GM12878 (cell line): ENCODE measurements around the gene C10orf143. TPM values are rescaled to one million over a fixed set of nuclear protein-coding genes. Genes with fewer than 3 reads are reported as not detected.

ENCODE experiments used
- ATAC-seq: fragments of 200-7000 bp; cut with Tn5 transposase; 3 replicates; pipeline ENCODE4 v1.9.1; 2020; ENCODE audit warnings: mild to moderate bottlenecking, moderate library complexity
- BruUV-seq: library from RNA; stranded (reverse); fragments of 400-500 nt; replicated peaks from 2 replicates; lab custom pipeline; 2021; lab: Mats Ljungman, UMichigan
- CTCF ChIA-PET: fragments of 300-600 bp; sonication (Branson Sonifier 250); formaldehyde crosslinking; extraction: SDS; loops from one replicate; lab custom pipeline; 2021; ENCODE audit warnings: inconsistent platforms; lab: Yijun Ruan, JAX
- POLR2A ChIA-PET: fragments of 350-600 bp; formaldehyde crosslinking; extraction: SDS; loops from one replicate; lab custom pipeline; 2021; ENCODE audit warnings: inconsistent platforms; lab: Charles Lee
- RAD21 ChIA-PET: fragments of 300-600 bp; sonication (Branson Sonifier 250); formaldehyde crosslinking; loops from one replicate; lab custom pipeline; 2023; ENCODE audit warnings: antibody characterized with exemption; ENCODE audit not compliant: unreplicated experiment; lab: Charles Lee
- SMC1A ChIA-PET: fragments of 300-600 bp; sonication (Branson Sonifier 250); formaldehyde crosslinking; loops from one replicate; lab custom pipeline; 2023; ENCODE audit not compliant: unreplicated experiment, uncharacterized antibody; lab: Charles Lee
- DNase-seq: peaks from one replicate; pipeline ENCODE4 v3.0.0-alpha.2; 2011; ENCODE audit warnings: low read depth, low spot score
- FAIRE-seq: peaks from 3 replicates; lab custom pipeline; 2011; peaks lifted over from hg19 to GRCh38; lab: Jason Lieb, UNC
- H2AFZ ChIP-seq: 2 replicates; pipeline ENCODE4 v1.6.0; 2011; ENCODE audit warnings: low read depth, low read length, control low read depth; ENCODE audit not compliant: control insufficient read depth
- H3K27ac ChIP-seq: 2 replicates; pipeline ENCODE4 v1.5.1; 2011; ENCODE audit warnings: control low read depth; ENCODE audit not compliant: control insufficient read depth, insufficient read depth
- H3K27me3 ChIP-seq, 2 experiments: replicated peaks in 1 of 2; 2 replicates each; pipeline versions ENCODE4 v1.6.0 to v1.6.1; 2011; ENCODE audit warnings: low read length in 1 of 2; ENCODE audit not compliant: control insufficient read depth in 2 of 2, insufficient read depth in 2 of 2
- H3K36me3 ChIP-seq, 2 experiments: 2 replicates each; pipeline ENCODE4 v1.5.1; 2011; ENCODE audit warnings: low read length in 1 of 2; ENCODE audit not compliant: control insufficient read depth in 2 of 2, insufficient read depth in 2 of 2
- H3K4me1 ChIP-seq: 2 replicates; pipeline ENCODE4 v1.6.1; 2011; ENCODE audit warnings: mild to moderate bottlenecking, low read length, moderate library complexity, mixed read lengths; ENCODE audit not compliant: control insufficient read depth, insufficient read depth
- H3K4me2 ChIP-seq: 2 replicates; pipeline ENCODE4 v1.6.0; 2011; ENCODE audit warnings: control low read depth; ENCODE audit not compliant: control insufficient read depth, insufficient read depth
- H3K4me3 ChIP-seq: fragments of 200-600 bp; sonication (generic); 2 replicates; pipeline ENCODE4 v1.5.1; 2016
- H3K79me2 ChIP-seq: 2 replicates; pipeline ENCODE4 v1.6.0; 2011; ENCODE audit warnings: low read length; ENCODE audit not compliant: control insufficient read depth, insufficient read depth
- H3K9ac ChIP-seq: 2 replicates; pipeline ENCODE4 v1.8.0; 2011; ENCODE audit warnings: low read length, control low read depth, mixed read lengths; ENCODE audit not compliant: control insufficient read depth, insufficient read depth
- H3K9me3 ChIP-seq: replicated peaks from 3 replicates; pipeline ENCODE4 v1.5.1; 2011; ENCODE audit warnings: mild to moderate bottlenecking, low read length; ENCODE audit not compliant: control insufficient read depth, insufficient read depth
- H4K20me1 ChIP-seq: 2 replicates; pipeline ENCODE4 v1.6.0; 2011; ENCODE audit not compliant: control insufficient read depth, insufficient read depth
- BCL3 ChIP-seq: IDR thresholded peaks from 2 replicates; pipeline ENCODE4 v1.6.1; 2011; ENCODE audit warnings: borderline replicate concordance, low read depth, mild to moderate bottlenecking, moderate library complexity, low read length; ENCODE audit not compliant: insufficient read depth, poor library complexity, severe bottlenecking
- HDAC6 ChIP-seq: fragments of 200-600 bp; sonication (generic); IDR thresholded peaks from one replicate; pipeline ENCODE4 v1.8.0; 2017; ENCODE audit warnings: antibody characterized with exemption; ENCODE audit not compliant: unreplicated experiment
- HDGF ChIP-seq: fragments of 450-650 bp; IDR thresholded peaks from 2 replicates; pipeline ENCODE4 v1.6.1; 2016; ENCODE audit warnings: antibody characterized with exemption
- HSF1 ChIP-seq: fragments of 150-350 bp; IDR thresholded peaks from 2 replicates; pipeline ENCODE4 v1.6.1; 2014; ENCODE audit warnings: mild to moderate bottlenecking, low read depth, low read length
- KDM1A ChIP-seq: fragments of 200-600 bp; sonication (generic); IDR thresholded peaks from 2 replicates; pipeline ENCODE4 v1.6.1; 2016; ENCODE audit warnings: borderline replicate concordance
- MTA3 ChIP-seq: IDR thresholded peaks from 2 replicates; pipeline ENCODE4 v1.6.1; 2012; ENCODE audit warnings: low read length, inconsistent platforms, borderline replicate concordance
- NFYA ChIP-seq: IDR thresholded peaks from 2 replicates; pipeline ENCODE4 v1.6.1; 2011; ENCODE audit warnings: low read depth, mild to moderate bottlenecking, low read length, improper control_type of control experiment, borderline replicate concordance
- NR2C1 ChIP-seq: fragments of 450-650 bp; IDR thresholded peaks from 2 replicates; pipeline ENCODE4 v1.6.1; 2017; ENCODE audit warnings: antibody characterized with exemption, mild to moderate bottlenecking, moderate library complexity
- SMC3 ChIP-seq: IDR thresholded peaks from 2 replicates; pipeline ENCODE4 v1.6.1; 2011; ENCODE audit warnings: low read length, improper control_type of control experiment, borderline replicate concordance
- STAT1 ChIP-seq: fragments of 450-650 bp; conservative IDR thresholded peaks from 2 replicates; pipeline ENCODE4 v1.6.1; 2014; ENCODE audit warnings: antibody characterized with exemption, mild to moderate bottlenecking
- ZBTB4 ChIP-seq: fragments of 450-650 bp; formaldehyde crosslinking; IDR thresholded peaks from 2 replicates; pipeline ENCODE4 v1.4.0; 2022; ENCODE audit warnings: mild to moderate bottlenecking, moderate library complexity
- WGBS: methylation state at CpG from one replicate; pipeline ENCODE4 v1.1.6; 2016; ENCODE audit warnings: low lambda C conversion rate; ENCODE audit not compliant: insufficient replicate concordance, insufficient coverage; ENCODE audit errors: missing lambda C conversion rate; 5-methylcytosine and 5-hydroxymethylcytosine counted together
- in situ Hi-C: fragments of 300-500 bp; cut with MboI; formaldehyde crosslinking; loops from 9 replicates; pipeline ENCODE4 v1.14.3; 2018; ENCODE audit warnings: mixed read lengths
- intact Hi-C: fragments of 100-400 bp; cut with micrococcal nuclease; formaldehyde crosslinking; loops from one replicate; pipeline ENCODE4 v1.14.2; 2022; ENCODE audit not compliant: unreplicated experiment
- polyA plus RNA-seq, 11 experiments: library from polyadenylated mRNA; depleted of rRNA in 4 of 11; unstranded in 6 of 11; stranded (reverse) in 5 of 11; fragments of >200 nt; fragmentation: Nextera tagmentation in 4 of 11; fragmentation: Illumina TruSeq in 1 of 11; extraction: Ambion mirVana in 4 of 11; extraction: Trizol in 1 of 11; gene quantifications; 1 replicate in 1 of 11; 2 replicates in 10 of 11; pipeline versions ENCODE4 v1.2.1 to v1.2.3, GENCODE V29; 2011 to 2016; ENCODE audit warnings: inconsistent platforms in 2 of 11, missing spikeins in 2 of 11, low read depth in 1 of 11
- total RNA-seq, 4 experiments: library from RNA; depleted of rRNA in 3 of 4; stranded (reverse); fragments of >200 nt in 3 of 4; fragmentation: Illumina TruSeq in 1 of 4; extraction: Trizol in 1 of 4; gene quantifications; 2 replicates each; pipeline versions ENCODE4 v1.2.1 to v1.2.3, GENCODE V29; 2013 to 2021

The C10orf143 gene
- total and polyA plus RNA-seq, 10 of the 15 experiments (the other 5 are each of a cell fraction or from before 2014, with no cell fraction given), result 0.64 to 7.9 (median 2.6) TPM

GRCh38 chr10:130016993-130017630, 93.5 kb downstream of the C10orf143 start (continued):
- no peak for TF ChIP-seq ZBTB4 (CRISPR knock-in tag)
- TF ChIP-seq, all 136 proteins: peak for 0

- TF ChIP-seq HDAC6 (no peak), NFYA (no peak), STAT1 (no peak), BCL3 (no peak), HDGF (no peak), HSF1 (no peak), NR2C1 (no peak), SMC3 (no peak), KDM1A (no peak), MTA3 (no peak)
- DNase-seq (no peak), FAIRE-seq (no peak), ATAC-seq (no peak)
- Histone ChIP-seq H3K4me2 (no peak overlapping the region), H3K9ac (no peak overlapping the region), H2AFZ (no peak overlapping the region), H3K36me3 (no peaks in the 10 kb centered on the region), H3K79me2 (no peaks in the 10 kb centered on the region), H3K4me1 (no peaks in the 10 kb centered on the region), H3K27me3 (no peaks in the 10 kb centered on the region), H3K4me3 (no peak overlapping the region), H4K20me1 (no peaks in the 10 kb centered on the region), H3K27ac (no peak overlapping the region), H3K9me3 (no peaks in the 10 kb centered on the region)
- WGBS, result 78% methylated on average over 3 of the region's 3 CpGs
- ChIA-PET SMC1A (no interaction called here), POLR2A (no interaction called here), CTCF (no interaction called here), RAD21 (no interaction called here)
- intact Hi-C loops, result no loop called here
- in situ Hi-C loops, result no loop called here
- no TSS peak for BruUV-seq
These were observed 94.5 kb downstream of the C10orf143 start for GRCh38 chr10:130016095-130016494.
